Measurements from ENCODE around the gene TACSTD2. TPM values are rescaled to one million over a fixed set of nuclear protein-coding genes. Genes with fewer than 3 reads are reported as not detected.

Gene TACSTD2
- total RNA-seq, 1 experiment from 2014 or later = 1.2 TPM

DNA sequence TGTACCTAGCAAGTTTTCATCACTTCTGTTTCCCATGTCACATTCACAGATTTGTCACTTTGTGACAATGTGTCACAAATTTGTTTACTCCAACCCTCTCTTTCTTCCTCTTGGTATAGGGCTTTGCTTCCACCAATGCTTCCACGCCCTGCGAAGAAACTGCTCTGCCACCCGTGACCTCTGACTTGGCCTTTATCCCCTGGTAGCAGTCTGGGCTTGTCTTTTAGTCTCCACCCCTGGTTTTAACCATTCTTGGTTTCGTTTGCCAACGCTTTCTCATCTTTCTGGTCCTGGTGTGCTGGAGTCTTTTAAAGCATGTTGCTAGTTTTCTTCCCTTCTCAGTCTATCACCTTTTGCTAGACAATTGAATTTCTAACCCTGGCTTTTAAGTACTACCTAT, 8.1 kb downstream of the TACSTD2 start:
- no peak overlapping the region for H3K18ac ChIP-seq (ENCODE audit: insufficient read length, low read depth, low read length)
- H3K27ac ChIP-seq (ENCODE audit: insufficient read length, low read depth, low read length) = no peak overlapping the region
- no CpG with 5 or more reads among the region's 5 CpGs for WGBS (ENCODE audit: extremely low coverage, insufficient read length, low lambda C conversion rate)
- H2AK5ac ChIP-seq (ENCODE audit: insufficient read length, low read length) = no peak overlapping the region
- no peaks in the 10 kb centered on the region for H3K79me2 ChIP-seq (ENCODE audit: insufficient read depth, low read length)
- H4K5ac ChIP-seq (ENCODE audit: insufficient read length, low read depth, low read length) = no peak overlapping the region
- H2BK15ac ChIP-seq (ENCODE audit: low read depth, low read length) = no peak overlapping the region
- H4K20me1 ChIP-seq (ENCODE audit: control insufficient read depth, insufficient read depth, insufficient read length) = no peaks in the 10 kb centered on the region
- TF ChIP-seq, protein P1, sequence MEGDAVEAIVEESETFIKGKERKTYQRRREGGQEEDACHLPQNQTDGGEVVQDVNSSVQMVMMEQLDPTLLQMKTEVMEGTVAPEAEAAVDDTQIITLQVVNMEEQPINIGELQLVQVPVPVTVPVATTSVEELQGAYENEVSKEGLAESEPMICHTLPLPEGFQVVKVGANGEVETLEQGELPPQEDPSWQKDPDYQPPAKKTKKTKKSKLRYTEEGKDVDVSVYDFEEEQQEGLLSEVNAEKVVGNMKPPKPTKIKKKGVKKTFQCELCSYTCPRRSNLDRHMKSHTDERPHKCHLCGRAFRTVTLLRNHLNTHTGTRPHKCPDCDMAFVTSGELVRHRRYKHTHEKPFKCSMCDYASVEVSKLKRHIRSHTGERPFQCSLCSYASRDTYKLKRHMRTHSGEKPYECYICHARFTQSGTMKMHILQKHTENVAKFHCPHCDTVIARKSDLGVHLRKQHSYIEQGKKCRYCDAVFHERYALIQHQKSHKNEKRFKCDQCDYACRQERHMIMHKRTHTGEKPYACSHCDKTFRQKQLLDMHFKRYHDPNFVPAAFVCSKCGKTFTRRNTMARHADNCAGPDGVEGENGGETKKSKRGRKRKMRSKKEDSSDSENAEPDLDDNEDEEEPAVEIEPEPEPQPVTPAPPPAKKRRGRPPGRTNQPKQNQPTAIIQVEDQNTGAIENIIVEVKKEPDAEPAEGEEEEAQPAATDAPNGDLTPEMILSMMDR (conservative IDR thresholded peaks at IDR 0.05) = no peak
- DNase-seq = no peak
- no peaks in the 10 kb centered on the region for H3K27me3 ChIP-seq (ENCODE audit: insufficient read depth, low read length)
- peaks cover 5% of the 10 kb centered on the region; the same call in 1 of the 2 replicates for H3K4me1 ChIP-seq (ENCODE audit: insufficient read depth, low read length)
- no peak overlapping the region for H2BK20ac ChIP-seq (ENCODE audit: low read depth, low read length, poor library complexity, severe bottlenecking)
- no peak overlapping the region for H3K4me2 ChIP-seq (ENCODE audit: insufficient read depth, insufficient read length, low read length)
- H3K9me3 Mint-ChIP-seq = no peaks in the 10 kb centered on the region; a peak in 1 of 5 replicates
- no peak overlapping the region for H3K56ac ChIP-seq (ENCODE audit: insufficient read length, low read depth, low read length)
- H3K23me2 ChIP-seq (ENCODE audit: insufficient read length, low read depth, low read length, poor library complexity, severe bottlenecking) = no peaks in the 10 kb centered on the region
- H3K14ac ChIP-seq (ENCODE audit: insufficient read depth, low read length) = no peak overlapping the region
- no peak overlapping the region for H4K91ac ChIP-seq (ENCODE audit: insufficient read length, low read depth, low read length)
- no peaks in the 10 kb centered on the region for H3K9me3 ChIP-seq (ENCODE audit: control insufficient read depth, low read depth, low read length)
- no peak overlapping the region for H3K23ac ChIP-seq (ENCODE audit: insufficient read length, low read depth, low read length)
- H3K4me3 Mint-ChIP-seq = no peak overlapping the region
- H3T11ph ChIP-seq (ENCODE audit: low read length) = no peak overlapping the region
- H4K8ac ChIP-seq (replicated peaks; ENCODE audit: insufficient read length, low read depth, low read length) = no peak overlapping the region
- no peaks in the 10 kb centered on the region for H3K79me1 ChIP-seq (ENCODE audit: insufficient read depth, low read depth, low read length, poor library complexity, severe bottlenecking)
- peaks cover under 1% of the 10 kb centered on the region; the same call in 1 of the 2 replicates for H3K27me3 Mint-ChIP-seq (ENCODE audit: low read depth)
- no peak overlapping the region for H3K27ac Mint-ChIP-seq
- H2BK12ac ChIP-seq (ENCODE audit: insufficient read length, low read depth, low read length) = no peak overlapping the region
- H3K4me1 Mint-ChIP-seq = peaks cover 47 to 49% of the 10 kb centered on the region in 2 experiments
- H3K9ac ChIP-seq (ENCODE audit: extremely low read depth, insufficient read length, low read length) = no peak overlapping the region
- H2AFZ ChIP-seq (ENCODE audit: low read length) = no peak overlapping the region
- H2BK5ac ChIP-seq (ENCODE audit: insufficient read length, low read length) = no peak overlapping the region
- no peak overlapping the region for H2BK120ac ChIP-seq (ENCODE audit: low read depth, low read length, poor library complexity, severe bottlenecking)
- no peaks in the 10 kb centered on the region for H3K36me3 Mint-ChIP-seq (ENCODE audit: insufficient read depth in 1 of 3, low read depth in 3 of 3)
- H3K4ac ChIP-seq (ENCODE audit: low read depth, low read length) = no peak overlapping the region
